Activated naive CD8-positive, alpha-beta T cell treated with anti-CD3 and anti-CD28 coated beads, Interleukin-2, amount 10 ng/mL, durations not matched to agents 7 days and 5 days (primary cell): ENCODE data around the gene ERN1. TPM values are rescaled to one million over a fixed set of nuclear protein-coding genes. Genes with fewer than 3 reads are reported as not detected.
A peak's percentile ranks its signal among the peaks of the same experiment; 100 is the strongest.

ENCODE experiments used
- ATAC-seq: fragments of 150-1000 bp; cut with Tn5 transposase; one replicate; pipeline ENCODE4 v1.10.0; 2021; ENCODE audit warnings: low read depth, moderate library complexity
- POLR2A ChIA-PET: fragments of 350-600 bp; sonication (Branson Sonifier 250); formaldehyde crosslinking; loops from one replicate; lab custom pipeline; 2021; ENCODE audit warnings: antibody characterized with exemption; lab: Charles Lee
- DNase-seq: peaks from one replicate; pipeline ENCODE4 v3.0.0; 2021
- H3K27ac Mint-ChIP-seq: one replicate; pipeline ENCODE4 v1.8.0; 2022; ENCODE audit warnings: mild to moderate bottlenecking, mixed read lengths
- H3K27me3 Mint-ChIP-seq: one replicate; pipeline ENCODE4 v1.8.0; 2022; ENCODE audit warnings: mild to moderate bottlenecking, moderate library complexity, mixed read lengths
- H3K36me3 Mint-ChIP-seq: one replicate; pipeline ENCODE4 v1.8.0; 2021; ENCODE audit warnings: mild to moderate bottlenecking, mixed read lengths
- H3K4me1 Mint-ChIP-seq: one replicate; pipeline ENCODE4 v1.8.0; 2021; ENCODE audit warnings: mixed read lengths
- H3K4me3 Mint-ChIP-seq: one replicate; pipeline ENCODE4 v1.8.0; 2022; ENCODE audit warnings: mild to moderate bottlenecking, moderate library complexity, mixed read lengths
- H3K9me3 Mint-ChIP-seq: one replicate; pipeline ENCODE4 v1.8.0; 2021; ENCODE audit warnings: mixed read lengths
- total RNA-seq, 2 experiments: library from RNA; stranded (reverse); gene quantifications; one replicate each; pipeline ENCODE4 v1.2.3, GENCODE V29; 2021

ERN1 gene
- total RNA-seq, 2 experiments from 2014 or later = 38.6 to 45.3 TPM

DNA sequence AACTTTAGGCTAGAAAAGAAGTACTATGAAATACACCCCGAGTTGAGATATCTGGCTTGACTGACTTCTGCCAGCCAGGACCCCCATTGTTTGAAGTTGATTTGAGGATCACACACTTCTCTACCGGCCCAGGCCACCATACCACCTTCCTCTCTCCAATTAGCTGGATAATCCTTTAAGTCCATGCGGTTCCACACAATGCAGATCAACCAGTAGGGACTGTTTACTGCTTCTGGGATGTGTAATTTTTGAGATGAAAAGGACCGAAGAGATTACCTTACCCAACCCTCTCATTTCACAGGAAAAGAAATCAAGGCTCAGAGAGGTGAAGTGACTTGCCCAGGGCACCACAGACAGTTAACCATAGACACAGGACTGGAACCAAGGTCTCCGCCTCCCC is 20.5 kb downstream of the ERN1 start:
- DNase-seq (no peak), ATAC-seq (no peak)
- Mint-ChIP-seq H3K4me3 (no peak overlapping the region), H3K4me1 (peaks cover 9% of the 10 kb centered on the region), H3K9me3 (no peaks in the 10 kb centered on the region), H3K27me3 (no peaks in the 10 kb centered on the region), H3K27ac (no peak overlapping the region), H3K36me3 (peaks cover 4% of the 10 kb centered on the region)
- POLR2A ChIA-PET = no interaction called here

DNA sequence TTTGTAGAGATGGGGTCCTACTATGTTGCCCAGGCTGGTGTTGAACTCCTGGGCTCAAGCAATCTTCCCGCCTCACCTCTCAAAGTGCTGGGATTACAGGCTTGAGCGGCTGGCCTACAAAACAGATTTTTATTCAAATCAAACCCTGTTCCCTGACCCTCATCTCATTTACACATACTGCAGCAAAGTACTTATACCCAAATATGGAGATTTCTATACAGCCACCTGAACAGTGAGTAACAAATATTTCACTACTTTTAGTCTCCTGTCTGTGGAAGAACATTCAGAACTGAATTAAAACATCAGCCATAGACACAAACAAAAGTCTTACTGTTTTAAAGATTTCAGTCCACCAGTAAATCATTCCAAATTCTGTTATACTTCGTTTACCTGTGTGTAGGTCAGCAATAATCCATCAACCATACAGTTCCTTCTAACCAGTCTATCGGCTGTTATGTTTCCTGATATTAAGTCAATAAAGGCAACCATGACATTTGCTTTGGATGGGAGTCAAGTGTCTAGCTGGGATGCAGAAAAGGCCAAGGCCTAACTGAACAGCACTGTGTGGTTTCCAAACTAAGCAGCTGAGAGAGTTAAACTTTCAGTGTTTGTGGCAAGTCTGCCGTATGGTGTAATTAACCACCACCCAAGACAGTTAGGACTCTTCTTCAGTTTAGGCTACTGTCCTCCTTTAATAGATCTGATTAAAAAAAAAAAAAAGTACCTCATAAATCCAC is 22.3 kb downstream of the ERN1 start:
- no peak for ATAC-seq
- Mint-ChIP-seq H3K36me3 (peaks cover 2% of the 10 kb centered on the region), H3K9me3 (no peaks in the 10 kb centered on the region), H3K4me1 (peaks cover 15% of the 10 kb centered on the region), H3K4me3 (no peak overlapping the region), H3K27ac (no peak overlapping the region), H3K27me3 (no peaks in the 10 kb centered on the region)
- DNase-seq = no peak
- POLR2A ChIA-PET = no interaction called here

DNA sequence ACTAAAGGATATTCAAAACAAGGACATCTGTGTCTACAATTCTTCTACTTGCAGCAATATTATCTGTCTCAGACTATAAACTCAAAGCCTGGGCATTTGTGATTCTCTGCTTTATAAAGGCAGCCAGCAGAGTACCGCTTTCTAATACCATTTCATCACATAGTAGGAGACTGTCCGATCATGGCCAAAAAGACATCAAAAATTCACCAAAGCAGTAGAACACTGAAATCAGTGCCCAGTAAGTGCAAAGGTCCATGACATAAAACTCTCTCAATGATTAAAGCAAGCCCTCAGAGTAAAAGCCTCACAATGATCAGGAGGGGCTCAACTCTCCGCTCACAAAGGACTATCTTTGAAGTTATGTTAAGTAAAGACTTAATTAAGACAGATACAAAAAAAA is 23.0 kb downstream of the ERN1 start:
- Mint-ChIP-seq H3K9me3 (no peaks in the 10 kb centered on the region), H3K4me1 (peaks cover 15% of the 10 kb centered on the region), H3K4me3 (no peak overlapping the region), H3K27ac (no peak overlapping the region), H3K27me3 (no peaks in the 10 kb centered on the region), H3K36me3 (peaks cover 2% of the 10 kb centered on the region)
- ATAC-seq (no peak), DNase-seq (no peak)
- POLR2A ChIA-PET = no interaction called here

DNA sequence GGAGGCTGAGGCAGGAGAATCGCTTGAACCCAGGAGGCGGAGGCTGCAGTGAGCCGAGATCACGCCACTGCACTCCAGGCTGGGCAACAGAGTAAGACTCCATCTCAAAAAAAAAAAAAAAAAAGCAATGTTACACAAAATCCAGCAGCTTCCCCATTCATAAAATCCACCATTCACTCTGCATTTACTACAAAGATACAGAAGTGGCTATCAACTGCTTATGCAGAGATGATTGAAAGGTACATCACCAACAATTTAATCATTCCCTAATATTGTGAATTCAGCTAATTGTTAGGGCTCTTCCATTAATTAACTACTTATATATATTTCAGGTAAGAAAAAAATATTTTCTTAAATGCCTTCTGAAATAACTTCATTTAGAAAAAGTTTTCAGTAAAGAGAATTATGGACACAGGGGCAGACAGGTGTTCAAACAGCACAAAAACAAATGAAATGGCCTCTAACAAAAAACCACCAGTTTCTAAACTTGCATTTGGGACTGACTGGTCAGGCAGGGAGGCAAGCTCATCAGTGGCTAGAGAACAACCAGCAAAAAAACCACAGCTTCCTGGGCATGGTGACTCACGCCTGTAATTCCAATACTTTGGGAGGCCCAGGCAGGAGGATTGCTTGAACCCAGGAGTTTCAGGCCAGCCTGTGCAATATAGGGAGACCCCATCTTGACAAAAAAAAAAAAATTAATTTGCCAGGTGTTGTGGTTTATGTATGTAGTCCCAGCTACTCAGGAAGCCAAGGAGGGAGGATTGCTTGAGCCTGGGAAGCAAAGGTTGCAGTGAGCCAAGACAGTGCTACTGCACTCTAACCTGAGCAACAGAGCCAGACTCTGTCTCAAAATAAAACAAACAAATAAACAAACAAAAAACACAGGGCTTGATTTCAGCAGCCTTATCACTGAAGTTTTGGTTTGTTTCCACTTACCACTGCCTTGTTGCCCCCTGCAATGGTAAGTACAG is 26.3 kb downstream of the ERN1 start:
- no peaks in the 10 kb centered on the region for H3K9me3 Mint-ChIP-seq
- POLR2A ChIA-PET = no interaction called here
- peaks cover 2% of the 10 kb centered on the region for H3K36me3 Mint-ChIP-seq
- ATAC-seq (no peak), DNase-seq (no peak)
- no peak overlapping the region for H3K27ac Mint-ChIP-seq
- H3K27me3 Mint-ChIP-seq = no peaks in the 10 kb centered on the region
- H3K4me3 Mint-ChIP-seq = no peak overlapping the region
- H3K4me1 Mint-ChIP-seq = peaks cover 19% of the 10 kb centered on the region

DNA sequence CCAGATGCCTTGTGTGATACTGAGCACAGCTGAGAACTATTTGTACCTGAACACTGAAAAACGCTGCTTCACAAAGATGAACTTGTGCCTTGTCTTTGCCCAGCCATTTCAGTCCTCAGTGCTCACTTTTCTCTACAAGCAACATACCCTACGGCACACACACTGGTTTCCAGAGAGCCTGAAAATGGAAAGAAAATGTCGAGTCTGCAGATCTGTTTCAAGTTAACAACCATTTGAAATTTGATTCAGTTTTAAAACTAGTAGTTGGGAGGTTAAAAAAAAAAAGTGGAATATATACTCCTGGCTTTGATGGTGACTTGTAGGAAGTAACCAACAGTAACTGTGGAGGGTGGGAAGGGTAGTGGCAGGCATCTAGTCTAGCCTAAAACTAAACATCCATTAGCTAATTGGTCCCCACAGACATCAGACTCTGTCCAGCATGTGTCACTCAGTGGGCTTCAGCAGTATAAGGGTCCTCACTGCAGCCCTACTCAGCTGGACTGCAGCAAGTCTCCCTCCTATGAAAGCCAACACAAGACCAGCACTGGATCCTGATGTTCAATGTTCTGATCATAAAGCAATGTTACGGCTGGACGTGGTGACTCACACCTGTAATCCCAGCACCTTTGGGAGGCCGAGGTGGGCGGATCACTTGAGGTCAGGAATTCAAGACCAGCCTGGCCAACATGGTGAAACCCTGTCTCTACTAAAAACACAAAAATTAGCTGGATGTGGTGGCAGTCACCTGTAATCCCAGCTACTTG is 27.1 kb downstream of the ERN1 start:
- no peak for DNase-seq
- Mint-ChIP-seq H3K27me3 (no peaks in the 10 kb centered on the region), H3K27ac (no peak overlapping the region), H3K9me3 (no peaks in the 10 kb centered on the region), H3K36me3 (peaks cover 2% of the 10 kb centered on the region), H3K4me3 (no peak overlapping the region), H3K4me1 (peaks cover 19% of the 10 kb centered on the region)
- POLR2A ChIA-PET = no interaction called here
- no peak for ATAC-seq

DNA sequence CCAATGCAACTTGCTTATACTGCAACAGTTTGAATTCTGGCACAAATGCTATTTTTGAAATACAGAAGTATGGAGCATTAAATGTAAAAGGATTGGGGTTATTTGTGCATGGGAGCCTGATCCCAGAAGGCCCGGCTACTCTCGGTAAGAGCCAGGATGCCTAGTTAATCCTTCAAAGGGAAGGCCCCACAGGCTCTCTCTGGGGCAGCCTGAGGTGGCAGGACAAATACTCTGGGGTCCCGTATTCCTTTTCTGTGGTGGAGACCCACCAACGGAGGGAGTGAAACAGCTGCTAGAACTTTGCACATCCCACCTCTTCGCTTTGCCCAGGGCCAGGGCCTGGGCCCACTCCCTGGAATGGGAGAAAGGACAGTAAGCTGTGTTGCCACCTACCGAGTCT is 30.4 kb downstream of the ERN1 start:
- ATAC-seq = no peak
- Mint-ChIP-seq H3K36me3 (peaks cover 6% of the 10 kb centered on the region), H3K27me3 (no peaks in the 10 kb centered on the region), H3K4me3 (no peak overlapping the region), H3K4me1 (peaks cover 15% of the 10 kb centered on the region), H3K9me3 (no peaks in the 10 kb centered on the region), H3K27ac (no peak overlapping the region)
- DNase-seq = no peak
- POLR2A ChIA-PET = no interaction called here

DNA sequence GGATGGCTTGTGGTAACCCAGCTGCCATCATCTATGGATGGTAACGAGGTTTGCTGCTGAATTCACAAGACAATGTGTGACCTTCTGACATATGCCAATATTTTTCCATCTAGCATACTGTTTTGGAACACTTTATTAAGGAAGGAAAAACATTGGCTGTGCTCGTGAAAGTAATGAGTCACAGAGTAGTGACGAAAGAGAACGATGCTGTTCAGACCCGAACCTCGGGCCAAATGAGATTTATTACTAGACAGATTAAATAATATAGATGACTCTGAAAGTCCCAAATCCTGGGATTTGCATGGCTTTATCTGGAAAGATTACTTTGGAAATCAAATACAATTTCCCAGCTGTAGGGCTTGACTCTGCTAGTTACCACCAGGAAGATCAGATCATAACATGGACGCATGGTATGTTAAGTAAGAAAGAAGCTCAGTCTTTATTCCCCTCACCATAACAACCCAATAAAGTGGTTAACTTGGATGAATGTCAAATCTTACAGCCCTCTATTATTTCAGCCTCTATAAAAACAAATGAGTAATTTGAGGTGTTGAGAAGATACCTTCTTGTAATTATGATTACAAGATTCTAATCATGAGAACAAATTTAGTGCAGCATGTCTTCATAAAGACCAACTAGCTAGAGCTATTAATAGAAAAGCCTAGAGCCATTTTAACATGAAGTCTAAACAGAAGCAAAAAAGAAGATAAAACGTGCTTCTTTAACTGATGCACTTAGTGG is 32.6 kb downstream of the ERN1 start:
- ATAC-seq (no peak), DNase-seq (no peak)
- H3K27me3 Mint-ChIP-seq = no peaks in the 10 kb centered on the region
- POLR2A ChIA-PET = no interaction called here
- H3K4me1 Mint-ChIP-seq = peaks cover 11% of the 10 kb centered on the region
- H3K4me3 Mint-ChIP-seq = no peak overlapping the region
- peaks cover 6% of the 10 kb centered on the region for H3K36me3 Mint-ChIP-seq
- H3K9me3 Mint-ChIP-seq = no peaks in the 10 kb centered on the region
- H3K27ac Mint-ChIP-seq = no peak overlapping the region

DNA sequence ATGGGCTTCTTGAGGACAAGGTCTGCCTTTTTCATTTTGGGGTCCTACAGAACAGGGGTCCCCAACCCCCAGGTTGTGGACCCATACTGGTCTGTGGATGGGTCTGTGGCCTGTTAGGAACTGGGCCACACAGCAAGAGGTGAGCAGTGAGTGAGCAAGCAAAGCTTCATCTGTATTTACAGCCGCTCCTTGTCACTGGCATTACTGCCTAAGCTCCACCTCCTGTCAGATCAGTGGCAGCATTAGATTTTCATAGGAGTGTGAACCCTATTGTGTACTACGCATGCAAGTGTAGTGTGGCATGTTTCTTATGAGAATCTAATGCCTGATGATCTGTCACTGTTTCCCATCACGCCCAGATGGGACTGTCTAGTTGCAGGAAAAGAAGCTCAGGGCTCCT is 33.9 kb downstream of the ERN1 start:
- Mint-ChIP-seq H3K4me3 (no peak overlapping the region), H3K27ac (no peak overlapping the region)
- ATAC-seq = no peak

DNA sequence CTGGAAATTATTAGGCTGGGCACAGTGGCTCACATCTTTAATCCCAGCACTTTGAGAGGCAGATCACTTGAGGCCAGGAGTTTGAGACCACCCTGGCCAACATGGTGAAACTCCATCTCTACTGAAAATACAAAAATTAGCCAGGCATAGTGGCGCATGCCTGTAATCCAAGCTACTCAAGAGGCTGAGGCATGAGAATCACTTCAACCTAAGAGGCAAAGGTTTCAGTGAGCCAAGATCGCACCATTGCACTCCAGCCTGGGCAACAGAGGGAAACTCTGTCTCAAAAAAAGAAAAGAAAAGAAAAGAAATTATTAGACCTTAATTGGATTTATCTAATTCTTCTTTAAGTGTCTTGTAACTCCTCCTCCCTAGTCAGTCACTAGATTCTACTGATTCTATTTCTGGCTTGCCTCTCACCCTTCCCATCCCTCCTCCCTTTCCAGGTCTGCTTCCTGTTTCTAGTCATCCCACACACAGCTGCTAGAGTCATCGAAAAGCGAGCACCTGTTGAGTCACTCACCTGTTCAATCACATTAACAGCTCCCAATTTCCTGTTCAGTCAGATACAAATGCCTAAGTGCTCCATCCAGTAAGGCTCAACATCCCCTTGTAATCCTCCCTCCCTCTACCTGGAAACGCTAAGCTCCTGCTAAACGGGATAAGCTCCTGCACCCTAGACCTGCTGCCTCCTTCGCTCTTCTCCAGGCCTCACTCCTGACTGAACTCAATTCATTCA is 34.6 kb downstream of the ERN1 start:
- Mint-ChIP-seq H3K4me1 (peaks cover 10% of the 10 kb centered on the region), H3K27me3 (no peaks in the 10 kb centered on the region), H3K27ac (no peak overlapping the region), H3K9me3 (no peaks in the 10 kb centered on the region), H3K36me3 (peaks cover 6% of the 10 kb centered on the region), H3K4me3 (no peak overlapping the region)
- no peak for DNase-seq
- ATAC-seq = no peak
- POLR2A ChIA-PET = no interaction called here

More for the DNA sequence above, 33.9 kb downstream of the ERN1 start:
- POLR2A ChIA-PET = no interaction called here
- Mint-ChIP-seq H3K27me3 (no peaks in the 10 kb centered on the region), H3K9me3 (no peaks in the 10 kb centered on the region), H3K36me3 (peaks cover 6% of the 10 kb centered on the region), H3K4me1 (peaks cover 12% of the 10 kb centered on the region)
- DNase-seq = no peak

DNA sequence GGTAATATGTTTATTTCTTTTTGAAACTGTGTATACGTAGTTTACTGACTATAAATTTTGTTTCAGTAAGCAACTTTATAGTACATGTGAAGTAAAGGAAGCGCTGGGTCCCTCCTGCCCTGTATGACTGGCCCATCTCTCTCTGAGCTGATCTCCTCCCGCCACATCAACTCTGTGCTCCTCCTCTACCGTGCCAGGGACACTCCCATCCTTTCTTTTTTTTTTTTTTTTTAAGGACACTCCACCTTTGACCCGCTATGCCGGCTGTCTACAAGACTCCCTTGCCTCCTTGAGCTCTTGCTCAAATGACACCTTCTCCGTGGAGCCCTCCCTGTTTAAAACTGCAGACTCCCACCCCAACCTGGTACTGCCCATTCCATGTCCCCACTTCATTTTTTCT is 35.5 kb downstream of the ERN1 start:
- no peaks in the 10 kb centered on the region for H3K27me3 Mint-ChIP-seq
- H3K9me3 Mint-ChIP-seq = no peaks in the 10 kb centered on the region
- no peak overlapping the region for H3K27ac Mint-ChIP-seq
- no peak overlapping the region for H3K4me3 Mint-ChIP-seq
- ATAC-seq (no peak), DNase-seq (no peak)
- POLR2A ChIA-PET = no interaction called here
- peaks cover 4% of the 10 kb centered on the region for H3K36me3 Mint-ChIP-seq
- peaks cover 8% of the 10 kb centered on the region for H3K4me1 Mint-ChIP-seq

DNA sequence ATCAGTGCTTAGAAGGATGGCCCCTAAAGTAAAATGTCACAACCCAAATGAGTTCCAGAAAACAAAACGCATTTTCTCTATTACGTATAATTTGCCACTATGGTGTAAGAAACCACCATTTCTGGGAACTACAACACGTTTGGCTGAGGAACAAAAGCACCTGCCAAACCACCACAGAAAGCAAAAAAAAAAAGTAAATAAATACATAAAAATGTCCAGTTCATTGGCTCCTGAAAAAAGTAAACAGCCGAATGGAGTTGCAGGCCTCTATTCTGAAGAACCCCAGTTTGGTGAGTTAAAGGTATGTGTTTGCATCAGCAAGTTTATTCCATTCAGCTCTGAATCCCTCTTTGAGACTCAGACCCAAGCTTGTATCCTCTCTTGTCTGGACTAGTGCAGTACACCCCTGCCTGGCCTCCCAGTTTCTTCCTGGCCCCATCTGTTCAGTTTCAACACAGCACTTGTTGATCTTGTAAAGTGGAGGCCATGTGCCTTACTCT is 36.9 kb downstream of the ERN1 start:
- Mint-ChIP-seq H3K27me3 (no peaks in the 10 kb centered on the region), H3K27ac (peak overlapping the region; percentile 17), H3K4me3 (no peak overlapping the region), H3K4me1 (peaks cover 10% of the 10 kb centered on the region), H3K9me3 (no peaks in the 10 kb centered on the region), H3K36me3 (peaks cover 4% of the 10 kb centered on the region)
- POLR2A ChIA-PET = no interaction called here
- no peak for DNase-seq
- ATAC-seq = no peak

DNA sequence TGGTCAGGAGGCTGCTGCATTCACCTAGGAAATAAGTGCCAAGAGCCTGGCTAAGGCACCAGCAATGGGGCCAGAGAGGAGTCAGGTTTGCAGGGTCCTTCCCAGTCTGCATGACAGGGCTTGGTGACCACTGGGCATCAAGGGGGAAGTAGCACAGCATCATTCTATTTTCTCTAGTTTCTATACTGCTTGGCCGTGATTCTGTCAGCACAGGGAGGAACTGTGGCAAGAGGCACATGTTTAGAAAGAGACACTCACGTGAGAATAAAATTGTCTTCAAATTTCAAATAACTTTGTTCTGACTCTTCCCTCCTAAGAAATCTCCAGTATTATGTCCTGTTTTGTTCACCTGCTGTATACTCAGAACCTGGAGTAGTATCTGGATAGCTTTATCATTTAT is 37.8 kb downstream of the ERN1 start:
- ATAC-seq (no peak), DNase-seq (no peak)
- H3K27me3 Mint-ChIP-seq = no peaks in the 10 kb centered on the region
- peaks cover 12% of the 10 kb centered on the region for H3K4me1 Mint-ChIP-seq
- H3K9me3 Mint-ChIP-seq = no peaks in the 10 kb centered on the region
- POLR2A ChIA-PET = no interaction called here
- no peak overlapping the region for H3K27ac Mint-ChIP-seq
- peaks cover 4% of the 10 kb centered on the region for H3K36me3 Mint-ChIP-seq
- no peak overlapping the region for H3K4me3 Mint-ChIP-seq
